ENCODE measurements around the gene LIMCH1. TPM values are rescaled to one million over a fixed set of nuclear protein-coding genes. Genes with fewer than 3 reads are reported as not detected.
"Not testable (repeated sequence)": the region's sequence is repeated elsewhere in the genome, so short reads cannot be mapped to it uniquely, and the experiment has no call there.

The LIMCH1 gene
- total and polyA plus RNA-seq, 2 of the 8 experiments (the other 6 are each of a cell fraction or from before 2014, with no cell fraction given) = 2.7 to 3.0 TPM

DNA sequence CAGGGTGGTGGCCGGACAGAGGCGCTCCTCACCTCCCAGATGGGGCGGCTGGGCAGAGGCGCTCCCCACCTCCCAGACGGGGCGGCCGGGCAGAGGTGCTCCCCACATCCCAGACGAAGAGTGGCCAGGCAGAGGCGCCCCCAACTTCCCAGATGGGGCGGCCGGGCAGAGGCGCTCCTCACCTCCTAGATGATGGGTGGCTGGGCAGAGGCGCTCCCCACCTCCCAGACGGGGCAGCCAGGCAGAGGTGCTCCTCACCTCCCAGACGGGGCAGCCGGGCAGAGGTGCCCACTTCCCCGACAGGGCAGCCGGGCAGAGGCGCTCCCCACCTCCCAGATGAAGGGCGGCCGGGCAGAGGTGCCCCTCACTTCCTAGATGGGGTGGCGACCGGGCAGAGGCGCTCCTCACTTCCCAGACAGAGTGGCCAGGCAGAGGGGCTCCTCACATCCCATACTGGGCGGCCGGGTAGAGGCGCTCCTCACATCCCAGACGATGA is 46.8 kb upstream of the LIMCH1 start:
- H2AK5ac ChIP-seq (ENCODE audit: low read depth, low read length); H3K4me3 ChIP-seq (ENCODE audit: extremely low read depth in 1 of 4, insufficient read depth in 2 of 4, low read depth in 3 of 4, low read length in 4 of 4); H3K27ac ChIP-seq (ENCODE audit: low read depth, low read length); H3K56ac ChIP-seq (replicated peaks; ENCODE audit: insufficient read length, low read depth, low read length); H4K5ac ChIP-seq (ENCODE audit: insufficient read length, low read depth, low read length); H2BK20ac ChIP-seq (ENCODE audit: low read length); H3K23ac ChIP-seq (ENCODE audit: insufficient read length); H3K9ac ChIP-seq (replicated peaks in 1 of 4; ENCODE audit: extremely low read depth in 1 of 4, low read depth in 3 of 4, low read length in 3 of 4); H3K79me1 ChIP-seq (ENCODE audit: low read depth, low read length); H3K4me1 ChIP-seq (replicated peaks in 1 of 4; ENCODE audit: control insufficient read depth in 3 of 4, insufficient read depth in 4 of 4, low read length in 3 of 4); CTCF ChIA-PET (ENCODE audit: partially characterized antibody); H2BK12ac ChIP-seq (ENCODE audit: low read depth, low read length); H3K36me3 ChIP-seq (ENCODE audit: control insufficient read depth in 2 of 4, insufficient read depth in 4 of 4, low read length in 3 of 4); H3K4ac ChIP-seq (replicated peaks; ENCODE audit: insufficient read length, low read depth, low read length); H3K23me2 ChIP-seq (ENCODE audit: low read depth, low read length); H3K27me3 ChIP-seq (replicated peaks in 1 of 4; ENCODE audit: control insufficient read depth in 3 of 4, extremely low read depth in 1 of 4, insufficient read depth in 3 of 4, low read length in 3 of 4); H2BK120ac ChIP-seq (replicated peaks; ENCODE audit: low read depth, low read length); H2AFZ ChIP-seq (ENCODE audit: low read length); H3K79me2 ChIP-seq (ENCODE audit: control insufficient read depth in 1 of 2, insufficient read depth in 2 of 2, low read length in 2 of 2); H4K91ac ChIP-seq (replicated peaks; ENCODE audit: insufficient read length, low read length); H4K8ac ChIP-seq (ENCODE audit: extremely low read depth, insufficient read depth, low read length); H2BK5ac ChIP-seq (ENCODE audit: low read depth, low read length); H3K4me2 ChIP-seq (ENCODE audit: insufficient read depth in 1 of 2, low read depth in 2 of 2, low read length in 2 of 2); H3K14ac ChIP-seq (ENCODE audit: insufficient read length); FAIRE-seq; H4K20me1 ChIP-seq (replicated peaks in 1 of 2; ENCODE audit: control insufficient read depth in 1 of 2, insufficient read depth in 2 of 2, low read length in 2 of 2); H3K18ac ChIP-seq (ENCODE audit: extremely low read depth, low read length); H2BK15ac ChIP-seq (ENCODE audit: low read length); POLR2A ChIA-PET (ENCODE audit: partially characterized antibody): not testable (repeated sequence)
- peaks cover 3 to 18% of the 10 kb centered on the region in 2 experiments; a peak in 2 of 4 replicates for H3K9me3 ChIP-seq (ENCODE audit: insufficient read depth in 2 of 2, low read depth in 1 of 2, low read length in 1 of 2)
- DNase-seq (ENCODE audit: low read depth in 1 of 2, low spot score in 2 of 2) = peak in 1 of 2 experiments; percentile 31
- 95% methylated on average over 18 of the region's 28 CpGs; no CpG with 5 or more reads in 1 of the 2 experiments for WGBS, 2 experiments (ENCODE audit: extremely low coverage in 1 of 2, insufficient coverage in 1 of 2, insufficient read length in 1 of 2, insufficient replicate concordance in 2 of 2, low coverage in 1 of 2, low lambda C conversion rate in 2 of 2, missing lambda C conversion rate in 1 of 2)
